Fibroblast of mammary gland (primary cell): ENCODE measurements around the gene SLC51B.

Source experiments
- DNase-seq: peaks from one replicate; pipeline ENCODE4 v3.0.0-alpha.2; 2010; ENCODE audit warnings: low read depth
- H3K4me3 ChIP-seq: 2 replicates; pipeline ENCODE4 v1.5.1; 2011; ENCODE audit warnings: low read depth, mild to moderate bottlenecking, low read length, moderate library complexity; ENCODE audit not compliant: control insufficient read depth
- TF ChIP-seq, protein P1 (sequence below): conservative IDR thresholded peaks from 2 replicates; pipeline ENCODE4 v1.5.1; 2011; ENCODE audit warnings: low read depth, low read length, inconsistent platforms; ENCODE audit not compliant: control insufficient read depth, insufficient read depth

SLC51B gene

DNA sequence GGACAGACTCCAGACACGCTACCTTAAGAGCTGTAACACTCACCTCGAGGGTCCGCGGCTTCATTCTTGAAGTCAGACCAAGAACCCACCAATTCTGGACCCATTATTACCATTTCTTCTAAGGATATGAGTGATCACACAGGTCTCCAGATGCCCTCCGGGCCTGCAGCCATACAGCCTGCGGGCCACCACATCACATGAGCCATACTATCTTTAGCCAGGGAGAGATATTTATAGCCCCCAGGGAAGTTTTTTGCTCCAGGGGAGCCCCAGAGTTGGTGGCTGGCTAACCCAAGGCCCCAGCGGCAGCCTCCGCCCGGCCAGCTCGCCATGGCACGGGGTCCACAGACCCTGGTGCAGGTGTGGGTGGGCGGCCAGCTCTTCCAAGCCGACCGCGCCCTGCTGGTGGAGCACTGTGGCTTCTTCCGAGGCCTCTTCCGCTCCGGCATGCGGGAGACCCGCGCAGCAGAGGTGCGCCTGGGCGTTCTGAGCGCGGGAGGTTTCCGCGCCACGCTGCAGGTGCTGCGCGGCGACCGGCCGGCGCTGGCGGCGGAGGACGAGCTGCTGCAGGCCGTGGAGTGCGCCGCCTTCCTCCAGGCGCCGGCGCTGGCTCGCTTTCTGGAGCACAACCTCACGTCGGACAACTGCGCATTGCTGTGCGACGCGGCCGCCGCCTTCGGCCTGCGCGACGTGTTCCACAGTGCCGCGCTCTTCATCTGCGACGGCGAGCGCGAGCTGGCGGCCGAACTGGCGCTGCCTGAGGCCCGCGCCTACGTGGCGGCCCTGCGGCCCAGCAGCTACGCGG lies 31.5 kb downstream of the SLC51B start, which contains the start of gene KBTBD13:
KBTBD13 (plus strand) TSS at position 261 of the 805 bp plus-strand sequence; CDS start at position 331, 70 bp downstream.
- H3K4me3 ChIP-seq, result no peak within 1 kb of the TSS
- DNase-seq, result no peak
- TF ChIP-seq, protein P1, sequence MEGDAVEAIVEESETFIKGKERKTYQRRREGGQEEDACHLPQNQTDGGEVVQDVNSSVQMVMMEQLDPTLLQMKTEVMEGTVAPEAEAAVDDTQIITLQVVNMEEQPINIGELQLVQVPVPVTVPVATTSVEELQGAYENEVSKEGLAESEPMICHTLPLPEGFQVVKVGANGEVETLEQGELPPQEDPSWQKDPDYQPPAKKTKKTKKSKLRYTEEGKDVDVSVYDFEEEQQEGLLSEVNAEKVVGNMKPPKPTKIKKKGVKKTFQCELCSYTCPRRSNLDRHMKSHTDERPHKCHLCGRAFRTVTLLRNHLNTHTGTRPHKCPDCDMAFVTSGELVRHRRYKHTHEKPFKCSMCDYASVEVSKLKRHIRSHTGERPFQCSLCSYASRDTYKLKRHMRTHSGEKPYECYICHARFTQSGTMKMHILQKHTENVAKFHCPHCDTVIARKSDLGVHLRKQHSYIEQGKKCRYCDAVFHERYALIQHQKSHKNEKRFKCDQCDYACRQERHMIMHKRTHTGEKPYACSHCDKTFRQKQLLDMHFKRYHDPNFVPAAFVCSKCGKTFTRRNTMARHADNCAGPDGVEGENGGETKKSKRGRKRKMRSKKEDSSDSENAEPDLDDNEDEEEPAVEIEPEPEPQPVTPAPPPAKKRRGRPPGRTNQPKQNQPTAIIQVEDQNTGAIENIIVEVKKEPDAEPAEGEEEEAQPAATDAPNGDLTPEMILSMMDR, result no peak

- TF ChIP-seq, protein P1, result no peak
- no peak overlapping the region for H3K4me3 ChIP-seq
- no peak for DNase-seq
Observed at GRCh38 chr15:65077291-65077980, 32.2 kb downstream of the SLC51B start.

DNA sequence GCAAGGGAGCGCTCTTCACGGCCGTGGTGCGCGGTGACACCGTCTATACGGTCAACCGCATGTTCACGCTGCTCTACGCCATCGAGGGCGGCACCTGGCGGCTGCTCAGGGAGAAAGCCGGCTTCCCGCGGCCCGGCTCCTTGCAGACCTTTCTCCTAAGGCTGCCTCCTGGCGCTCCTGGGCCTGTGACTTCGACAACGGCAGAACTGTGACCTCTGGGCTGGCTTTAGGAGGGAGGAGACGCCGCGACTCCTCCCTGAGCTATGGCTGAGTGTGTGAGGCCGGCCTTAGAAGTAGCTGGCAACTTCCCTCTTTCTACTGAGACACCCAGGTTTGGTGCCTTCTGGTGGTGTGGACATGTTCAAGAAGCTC lies 32.8 kb downstream of the SLC51B start:
- no peak overlapping the region for H3K4me3 ChIP-seq
- TF ChIP-seq, protein P1, result peak; percentile 54
- DNase-seq, result peak; percentile 65

DNA sequence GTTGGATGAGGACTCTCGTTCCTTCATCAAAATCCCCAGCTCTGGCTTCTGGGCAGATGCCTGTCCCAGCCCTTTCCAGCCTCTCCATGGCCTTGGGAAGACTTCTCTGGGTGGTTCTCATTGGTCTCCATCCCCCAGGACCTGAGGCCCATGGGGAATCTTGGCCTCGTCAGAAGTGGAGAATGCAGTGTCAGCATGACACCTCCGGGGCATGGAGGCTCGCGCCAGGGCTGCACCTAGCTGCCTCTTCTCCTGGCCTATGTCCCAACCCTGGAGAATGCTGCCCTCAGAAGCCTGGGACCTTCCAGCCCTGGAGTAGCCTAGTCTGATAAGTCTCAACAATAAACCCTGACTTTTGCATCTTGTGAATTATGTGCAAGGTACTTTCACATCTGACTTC lies 34.4 kb downstream of the SLC51B start:
- DNase-seq, result no peak
- TF ChIP-seq, protein P1, result no peak
- no peak overlapping the region for H3K4me3 ChIP-seq

- no peak overlapping the region for H3K4me3 ChIP-seq
- no peak for DNase-seq
- TF ChIP-seq, protein P1, result no peak
Observed at GRCh38 chr15:65081270-65081669, 36.1 kb downstream of the SLC51B start.

- no peak overlapping the region for H3K4me3 ChIP-seq
- no peak for DNase-seq
- TF ChIP-seq, protein P1, result no peak
Observed at GRCh38 chr15:65081758-65082157, 36.6 kb downstream of the SLC51B start.
